Measurements from ENCODE around the gene SMAD9.

SMAD9 gene

GRCh38 chr13:36814465-36814864, 105.6 kb downstream of the SMAD9 start:
- peak; percentile 14 for DNase-seq

- no peak for DNase-seq
Measured at GRCh38 chr13:36813225-36813624, 106.8 kb downstream of the SMAD9 start.

DNA sequence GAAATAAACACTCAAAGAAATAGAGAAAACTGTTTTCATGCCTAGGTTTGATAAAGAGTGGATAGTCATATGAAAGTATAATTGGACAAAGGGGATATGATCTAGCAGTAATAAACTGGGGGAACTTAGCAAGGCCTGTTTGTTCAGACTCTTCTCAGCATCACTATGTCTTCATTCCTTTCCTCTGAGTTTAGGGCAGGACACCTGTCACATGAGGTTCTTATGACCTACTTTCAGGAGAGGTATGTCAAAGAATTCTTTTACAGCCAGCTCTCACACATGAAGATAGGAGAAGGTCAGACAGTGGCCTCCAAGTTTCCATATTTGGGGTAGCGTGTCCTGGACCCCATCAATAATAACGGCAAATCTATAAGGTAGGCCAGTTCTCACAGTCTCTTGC, 112.4 kb downstream of the SMAD9 start:
- no peak for DNase-seq

GRCh38 chr13:36806102-36806501, 113.9 kb downstream of the SMAD9 start:
- no peak for DNase-seq

DNA sequence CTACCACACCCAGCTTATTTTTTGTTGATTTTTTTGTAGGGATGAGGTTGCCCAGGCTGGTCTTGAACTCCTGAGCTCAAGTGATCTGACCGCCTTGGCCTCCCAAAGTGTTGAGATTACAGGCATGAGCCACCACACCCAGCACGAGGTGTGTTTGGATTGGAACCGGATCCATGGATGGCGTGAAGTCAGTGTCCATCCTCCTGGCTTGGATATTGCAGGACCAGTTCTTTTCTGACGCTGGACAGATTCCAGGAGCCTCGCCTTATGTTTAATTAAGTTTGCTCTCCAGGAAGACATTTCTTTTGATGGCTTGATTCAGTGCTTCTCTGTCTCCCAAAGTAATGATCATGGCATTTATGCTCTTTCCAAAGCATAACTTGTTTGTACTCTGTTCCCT, 115.5 kb downstream of the SMAD9 start:
- no peak for DNase-seq

GRCh38 chr13:36801035-36801434, 119.0 kb downstream of the SMAD9 start:
- DNase-seq = no peak

DNA sequence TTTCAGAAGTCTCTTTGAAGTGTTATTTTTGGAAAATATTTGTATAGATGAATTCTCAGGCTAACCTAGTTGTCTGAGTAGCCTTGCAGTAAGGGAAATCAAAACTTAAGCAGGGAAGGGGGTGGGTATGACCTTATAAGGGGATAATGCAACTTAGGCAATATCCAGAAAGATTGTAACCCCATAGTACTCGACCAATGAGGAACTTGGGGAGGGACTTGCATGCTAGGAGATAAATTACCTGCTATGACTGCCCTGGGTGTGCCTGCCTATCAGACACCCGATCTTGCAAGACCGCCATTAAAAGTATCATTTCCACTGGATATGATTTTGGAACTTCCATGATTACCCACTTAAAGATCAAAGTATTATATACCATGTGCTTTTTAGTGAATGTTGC, 124.0 kb downstream of the SMAD9 start:
- DNase-seq = no peak

DNA sequence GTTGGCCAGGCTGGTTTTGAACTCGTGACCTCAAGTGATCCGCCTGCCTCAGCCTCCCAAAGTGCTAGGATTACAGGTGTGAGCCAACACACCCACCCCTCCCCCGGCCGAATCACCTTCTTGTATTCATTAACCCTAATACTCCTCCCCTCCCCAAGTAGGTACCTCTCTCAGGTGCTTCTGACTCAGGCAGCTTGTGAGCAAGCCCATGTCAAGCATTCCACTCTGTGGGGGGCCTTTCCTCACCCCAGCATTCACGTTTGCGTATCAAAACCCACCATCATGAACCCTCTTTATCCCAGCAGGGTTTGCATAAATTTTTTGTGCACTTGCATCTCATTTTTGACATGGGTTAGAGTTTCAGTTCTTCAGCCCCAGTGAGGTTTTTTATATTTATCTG, 124.6 kb downstream of the SMAD9 start:
- no peak for DNase-seq

Measured in suppressor macrophage treated with lipopolysaccharide for 4 hours (primary cell).